Peyer's patch (tissue), 4 donors: ENCODE data around the gene C5orf34. TPM values are rescaled to one million over a fixed set of nuclear protein-coding genes. Genes with fewer than 3 reads are reported as not detected.
"Not testable (repeated sequence)": the region's sequence is repeated elsewhere in the genome, so short reads cannot be mapped to it uniquely, and the experiment has no call there.

ENCODE experiments used
- DNase-seq, 3 donors: peaks; one replicate each; pipeline ENCODE4 v3.0.0-alpha.2; 2017 to 2019
- H3K27ac ChIP-seq, 4 donors: fragments of 200-600 bp; sonication (generic); one replicate each; pipeline ENCODE4 v1.5.1; 2016 to 2019
- H3K27me3 ChIP-seq, 2 donors: fragments of 200-600 bp; sonication (generic); one replicate each; pipeline ENCODE4 v1.5.1; 2019
- H3K36me3 ChIP-seq, 3 donors: fragments of 200-600 bp; sonication (generic); one replicate each; pipeline ENCODE4 v1.5.1; 2016 to 2019
- H3K4me1 ChIP-seq, 4 donors: fragments of 200-600 bp; sonication (generic); one replicate each; pipeline ENCODE4 v1.5.1; 2016 to 2019
- H3K4me3 ChIP-seq, 4 donors: fragments of 200-600 bp; sonication (generic); 1 replicate in 3 of 4; 2 replicates in 1 of 4; pipeline ENCODE4 v1.5.1; 2016 to 2019; ENCODE audit warnings: mild to moderate bottlenecking in 1 of 4
- H3K9me3 ChIP-seq, 4 donors: fragments of 200-600 bp; sonication (generic); one replicate each; pipeline ENCODE4 v1.5.1; 2016 to 2019; ENCODE audit warnings: mild to moderate bottlenecking in 1 of 4
- POLR2A ChIP-seq, 2 donors: fragments of 450-650 bp; IDR thresholded peaks; one replicate each; pipeline ENCODE4 v1.5.1; 2017; ENCODE audit warnings: antibody characterized with exemption in 2 of 2, mild to moderate bottlenecking in 2 of 2, moderate library complexity in 2 of 2
- total RNA-seq, 4 donors: library from RNA; depleted of rRNA; stranded (reverse); fragments of >200 nt; gene quantifications; one replicate each; pipeline ENCODE4 v1.1.0, GENCODE V29; 2016
- TF ChIP-seq, protein P1 (sequence below), 6 experiments: fragments of 450-650 bp in 4 of 6; fragments of 200-600 bp in 2 of 6; sonication (generic) in 1 of 6; IDR thresholded peaks; one replicate each; pipeline ENCODE4 v1.5.1; 2017 to 2019; ENCODE audit warnings: antibody characterized with exemption in 6 of 6, mild to moderate bottlenecking in 3 of 6, moderate library complexity in 1 of 6

C5orf34 gene
- total RNA-seq, 4 donors from 2014 or later = 0.47 to 7.4 (median 1.3) TPM

DNA sequence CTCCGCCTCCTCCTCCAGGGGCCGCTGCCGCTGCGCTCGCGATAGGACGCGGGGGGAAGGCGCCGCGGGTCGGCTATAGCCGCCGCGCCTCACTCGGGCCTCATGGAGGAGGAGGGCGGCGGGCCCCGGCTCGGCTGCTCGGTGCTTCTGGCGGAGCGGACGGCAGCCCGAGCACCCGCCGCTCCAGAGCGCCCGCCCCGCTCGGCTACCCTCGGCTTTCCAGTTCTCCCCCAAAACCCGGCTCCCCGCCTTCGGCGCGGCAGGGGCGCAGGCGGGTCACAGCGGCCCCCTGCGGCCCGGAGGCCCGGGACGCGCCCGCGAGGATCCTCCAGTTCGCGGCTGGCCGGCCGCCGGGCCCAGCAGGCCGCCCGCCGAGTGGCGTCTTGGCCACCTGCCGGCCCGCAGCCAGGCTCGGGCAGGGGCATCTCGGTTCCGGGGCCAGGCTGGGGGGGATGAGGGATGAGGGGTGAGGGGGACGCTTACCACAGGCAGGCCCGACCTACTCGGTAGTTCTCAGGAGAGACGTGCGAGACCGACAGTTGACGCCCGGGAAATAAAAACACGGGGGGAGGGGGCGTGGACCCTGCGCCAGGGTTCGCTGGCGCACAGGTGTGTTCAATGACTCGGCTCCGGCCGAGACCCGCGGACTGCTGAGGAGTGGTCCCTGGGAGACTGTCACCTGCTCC, 42.1 kb upstream of the C5orf34 start, which contains the start of gene PAIP1:
TSS of gene PAIP1 (minus strand) at position 221 of the 686 bp plus-strand sequence. CDS start 231 bp downstream, outside the sequence.
- no peaks in the 10 kb centered on the region for H3K27me3 ChIP-seq
- H3K4me3 ChIP-seq = peak within 1 kb of the TSS; percentile 73 to 94 (median 86)

DNA sequence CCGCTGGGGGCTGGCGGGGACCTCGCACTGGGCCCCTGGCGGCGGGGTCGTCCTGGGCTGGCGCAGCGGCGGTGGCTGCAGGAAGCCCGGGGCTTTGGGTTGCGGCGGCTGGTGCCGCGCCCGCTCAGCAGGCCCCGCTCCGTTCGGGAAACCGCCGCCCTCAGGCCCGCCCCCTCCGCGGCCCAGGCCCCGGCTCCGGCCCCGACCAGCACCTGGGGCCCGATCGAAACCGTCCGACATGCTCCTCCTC, 41.6 kb upstream of the C5orf34 start:
- not testable (repeated sequence) for H3K27me3 ChIP-seq, DNase-seq

More for the DNA sequence above, 42.1 kb upstream of the C5orf34 start, which contains the start of gene PAIP1:
- Histone ChIP-seq H3K9me3 (no peaks in the 10 kb centered on the region), H3K4me1 (peaks cover 0 to 32% (median 2%) of the 10 kb centered on the region in 4 donors), H3K27ac (peak within 1 kb of the TSS; percentile 90 to 96 (median 95)), H3K36me3 (no peaks in the 10 kb centered on the region)
- DNase-seq = peak; percentile 68 to 92 (median 91)
- TF ChIP-seq POLR2A (IDR thresholded peaks at IDR 0.05) = peak; percentile 39 to 60
- TF ChIP-seq, protein P1, sequence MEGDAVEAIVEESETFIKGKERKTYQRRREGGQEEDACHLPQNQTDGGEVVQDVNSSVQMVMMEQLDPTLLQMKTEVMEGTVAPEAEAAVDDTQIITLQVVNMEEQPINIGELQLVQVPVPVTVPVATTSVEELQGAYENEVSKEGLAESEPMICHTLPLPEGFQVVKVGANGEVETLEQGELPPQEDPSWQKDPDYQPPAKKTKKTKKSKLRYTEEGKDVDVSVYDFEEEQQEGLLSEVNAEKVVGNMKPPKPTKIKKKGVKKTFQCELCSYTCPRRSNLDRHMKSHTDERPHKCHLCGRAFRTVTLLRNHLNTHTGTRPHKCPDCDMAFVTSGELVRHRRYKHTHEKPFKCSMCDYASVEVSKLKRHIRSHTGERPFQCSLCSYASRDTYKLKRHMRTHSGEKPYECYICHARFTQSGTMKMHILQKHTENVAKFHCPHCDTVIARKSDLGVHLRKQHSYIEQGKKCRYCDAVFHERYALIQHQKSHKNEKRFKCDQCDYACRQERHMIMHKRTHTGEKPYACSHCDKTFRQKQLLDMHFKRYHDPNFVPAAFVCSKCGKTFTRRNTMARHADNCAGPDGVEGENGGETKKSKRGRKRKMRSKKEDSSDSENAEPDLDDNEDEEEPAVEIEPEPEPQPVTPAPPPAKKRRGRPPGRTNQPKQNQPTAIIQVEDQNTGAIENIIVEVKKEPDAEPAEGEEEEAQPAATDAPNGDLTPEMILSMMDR (IDR thresholded peaks at IDR 0.05) = peak in 5 of 6 experiments; percentile 54 to 81 (median 74)

DNA sequence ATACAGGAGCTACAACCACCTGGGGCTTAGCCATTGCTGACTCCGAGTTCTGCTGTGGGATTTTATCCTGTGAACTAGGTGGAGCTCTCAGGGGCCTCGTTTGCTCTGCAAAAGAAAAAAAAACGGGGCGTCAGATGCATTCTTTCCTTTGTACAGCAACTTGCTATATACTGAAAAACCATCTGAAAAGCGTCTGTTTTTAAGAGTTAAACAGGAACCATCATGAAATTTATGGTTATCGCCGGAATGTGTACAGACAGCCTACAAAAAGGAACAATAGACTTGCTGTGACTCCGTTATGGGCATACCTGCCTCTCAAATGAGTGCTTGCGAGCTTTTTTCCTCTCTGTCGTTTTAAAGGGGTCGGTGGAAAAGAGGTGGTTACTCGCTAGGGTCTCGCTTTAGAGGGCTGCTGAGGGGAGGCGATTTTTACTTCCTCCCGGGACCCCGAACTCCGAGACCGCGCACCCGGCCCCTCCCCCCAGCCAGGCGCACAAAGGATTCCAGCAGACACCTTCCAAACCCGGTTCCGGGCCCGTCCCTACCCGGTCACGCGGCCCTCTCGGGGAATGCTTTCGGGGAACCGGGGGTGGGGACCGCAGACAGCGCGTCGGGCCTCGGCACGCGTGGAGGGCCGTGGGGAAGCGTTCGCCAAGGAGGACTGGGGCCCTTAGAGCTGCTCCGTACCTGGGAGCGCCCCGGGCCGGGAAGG, 41.1 kb upstream of the C5orf34 start:
- Histone ChIP-seq H3K27ac (peak overlapping the region; percentile 90 to 96 (median 95)), H3K9me3 (no peaks in the 10 kb centered on the region), H3K27me3 (no peaks in the 10 kb centered on the region), H3K36me3 (no peaks in the 10 kb centered on the region), H3K4me3 (peak overlapping the region; percentile 73 to 94 (median 86)), H3K4me1 (peaks cover 0 to 32% (median 2%) of the 10 kb centered on the region in 4 donors)
- TF ChIP-seq POLR2A (IDR thresholded peaks at IDR 0.05) = no peak
- TF ChIP-seq, protein P1 (IDR thresholded peaks at IDR 0.05) = no peak
- peak; percentile 66 to 75 (median 71) for DNase-seq

More for the DNA sequence above, 41.6 kb upstream of the C5orf34 start:
- Histone ChIP-seq H3K4me1 (peaks cover 0 to 32% (median 2%) of the 10 kb centered on the region in 4 donors), H3K4me3 (peak overlapping the region; percentile 73 to 94 (median 86)), H3K27ac (peak overlapping the region; percentile 90 to 96 (median 95))
- H3K36me3 ChIP-seq, H3K9me3 ChIP-seq: not testable (repeated sequence)

DNA sequence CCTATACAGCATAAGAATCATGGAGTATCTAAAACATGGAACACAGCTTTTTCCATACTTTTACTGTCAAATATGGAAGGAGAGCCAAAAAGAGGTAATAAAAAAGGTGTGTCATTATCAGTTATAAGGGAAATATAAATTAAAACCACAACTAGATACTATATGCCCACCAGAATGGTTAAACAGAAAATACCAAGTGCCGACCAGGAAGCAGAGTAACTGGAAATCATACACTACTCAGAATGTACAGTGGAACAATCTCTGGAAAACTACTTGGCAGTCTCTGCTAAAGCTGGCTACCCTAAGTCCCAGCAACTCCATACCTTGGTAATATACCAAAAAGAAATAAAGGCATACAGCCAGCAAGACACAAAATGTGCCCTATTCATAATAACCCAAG, 39.5 kb upstream of the C5orf34 start:
- Histone ChIP-seq H3K27me3 (no peaks in the 10 kb centered on the region), H3K4me1 (peaks cover 0 to 32% (median 2%) of the 10 kb centered on the region in 4 donors), H3K9me3 (no peaks in the 10 kb centered on the region), H3K27ac (no peak overlapping the region), H3K36me3 (peaks cover 0 to 4% (median 0%) of the 10 kb centered on the region in 3 donors), H3K4me3 (no peak overlapping the region)
- no peak for TF ChIP-seq POLR2A (IDR thresholded peaks at IDR 0.05)
- TF ChIP-seq, protein P1 (IDR thresholded peaks at IDR 0.05) = no peak
- DNase-seq = no peak

DNA sequence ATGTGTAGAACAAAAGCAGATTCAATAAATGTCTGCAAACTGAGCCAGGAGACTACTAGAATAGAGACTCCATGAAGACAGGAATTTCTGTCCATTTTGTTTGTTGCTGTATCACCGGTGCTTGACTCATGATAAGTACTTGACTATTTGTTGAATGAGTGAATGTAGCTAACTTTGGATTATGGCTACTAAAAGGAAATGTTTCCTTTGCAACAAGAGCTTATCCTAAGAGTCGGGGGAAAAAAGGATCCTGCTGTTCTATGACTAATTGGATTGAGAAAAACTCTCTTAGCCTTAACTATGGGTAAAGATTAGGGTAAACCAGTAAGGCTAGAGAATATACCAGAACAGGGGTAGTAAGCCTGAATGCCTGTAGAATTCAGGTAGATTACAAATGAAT, 38.4 kb upstream of the C5orf34 start:
- Histone ChIP-seq H3K4me1 (peaks cover 0 to 32% (median 2%) of the 10 kb centered on the region in 4 donors), H3K27me3 (no peaks in the 10 kb centered on the region), H3K27ac (no peak overlapping the region), H3K4me3 (no peak overlapping the region), H3K36me3 (peaks cover 0 to 10% (median 0%) of the 10 kb centered on the region in 3 donors), H3K9me3 (no peaks in the 10 kb centered on the region)
- no peak for TF ChIP-seq POLR2A (IDR thresholded peaks at IDR 0.05)
- TF ChIP-seq, protein P1 (IDR thresholded peaks at IDR 0.05) = no peak
- DNase-seq = no peak

DNA sequence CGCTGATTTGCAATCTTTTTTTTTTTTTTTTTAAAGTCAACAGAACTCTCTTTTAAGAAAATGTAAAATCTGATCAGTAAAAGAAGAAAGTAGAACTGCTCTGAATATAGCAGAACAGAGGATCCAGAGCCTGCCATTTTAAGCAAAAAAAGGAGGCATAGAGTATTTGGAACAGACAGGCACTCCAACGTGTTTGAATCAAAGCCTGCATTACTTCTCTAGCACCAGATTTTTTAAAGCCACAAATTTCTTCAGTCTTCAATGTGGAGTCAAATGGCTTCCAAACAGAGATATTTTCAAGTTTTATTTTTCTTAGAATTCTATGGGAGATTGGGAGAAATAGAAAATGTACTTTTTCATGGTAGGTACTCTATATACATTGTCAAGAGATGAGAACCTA, 36.8 kb upstream of the C5orf34 start:
- H3K27me3 ChIP-seq = no peaks in the 10 kb centered on the region
- no peak overlapping the region for H3K4me3 ChIP-seq
- DNase-seq = no peak
- TF ChIP-seq POLR2A (IDR thresholded peaks at IDR 0.05) = no peak
- TF ChIP-seq, protein P1 (IDR thresholded peaks at IDR 0.05) = no peak
- H3K4me1 ChIP-seq = peaks cover 0 to 32% (median 2%) of the 10 kb centered on the region in 4 donors
- no peak overlapping the region for H3K27ac ChIP-seq
- H3K36me3 ChIP-seq = peaks cover 0 to 25% (median 0%) of the 10 kb centered on the region in 3 donors
- no peaks in the 10 kb centered on the region for H3K9me3 ChIP-seq

DNA sequence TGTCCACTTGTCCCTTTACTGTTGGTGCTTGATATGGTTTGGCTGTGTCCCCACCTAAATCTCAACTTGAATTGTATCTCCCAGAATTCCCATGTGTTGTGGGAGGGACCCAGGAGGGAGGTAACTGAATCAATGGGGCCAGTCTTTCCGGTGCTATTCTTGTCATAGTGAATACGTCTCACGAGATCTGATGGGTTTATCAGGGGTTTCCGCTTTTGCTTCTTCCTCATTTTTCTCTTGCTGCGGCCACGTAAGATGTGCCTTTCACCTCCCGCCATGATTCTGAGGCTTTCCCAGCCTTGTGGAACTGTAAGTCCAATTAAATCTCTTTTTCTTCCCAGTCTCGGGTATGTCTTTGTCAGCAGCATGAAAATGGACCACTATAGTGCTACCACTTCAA, 34.3 kb upstream of the C5orf34 start:
- not testable (repeated sequence) for H3K27ac ChIP-seq, DNase-seq, H3K4me3 ChIP-seq, H3K9me3 ChIP-seq, H3K27me3 ChIP-seq
- Histone ChIP-seq H3K36me3 (peaks cover 0 to 50% (median 0%) of the 10 kb centered on the region in 3 donors), H3K4me1 (peaks cover 0 to 15% (median 2%) of the 10 kb centered on the region in 4 donors)
